HL-60/S4 treated with retinoic acid at 250 ng/mL for 4 days and 3 days (cell line): Measurements from ENCODE around the gene DNLZ.
"Not testable (repeated sequence)": the region's sequence is repeated elsewhere in the genome, so short reads cannot be mapped to it uniquely, and the experiment has no call there.

Experiments
- in situ Hi-C: fragments of 300-500 bp; cut with MboI; formaldehyde crosslinking; loops from 2 replicates; pipeline ENCODE4 v1.7.0; 2022; ENCODE audit warnings: low sequenced_read_pairs

Gene DNLZ

GRCh38 chr9:136320972-136321371 lies 42.6 kb downstream of the DNLZ start:
- in situ Hi-C loops = not testable (repeated sequence)

GRCh38 chr9:136319955-136320354 lies 43.6 kb downstream of the DNLZ start:
- in situ Hi-C loops = not testable (repeated sequence)

- in situ Hi-C loops = not testable (repeated sequence)
Measured at GRCh38 chr9:136319244-136319643, 44.3 kb downstream of the DNLZ start.

DNA sequence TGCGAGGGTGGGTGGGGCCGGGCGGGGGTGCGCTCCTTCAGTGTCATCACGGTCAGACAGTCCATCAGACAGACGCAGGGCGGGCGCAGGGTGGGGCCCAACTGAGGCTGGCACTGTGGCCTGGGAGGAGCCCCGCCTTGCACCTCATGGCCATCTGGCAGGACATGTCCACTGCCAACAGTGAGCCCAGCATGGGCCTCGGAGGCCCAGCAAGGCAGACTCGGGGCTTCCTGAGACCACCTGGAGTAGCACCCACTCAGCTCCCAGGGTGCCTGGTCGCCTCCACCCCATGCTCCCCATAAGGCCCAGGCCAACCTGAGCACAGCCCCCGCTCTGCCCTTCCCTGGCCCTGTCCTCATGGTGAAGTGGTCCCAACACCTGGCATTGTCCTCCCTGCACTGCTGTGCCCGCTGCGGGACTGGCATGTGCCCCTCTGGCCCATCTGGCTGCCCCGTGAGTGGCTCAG lies 44.7 kb downstream of the DNLZ start:
- in situ Hi-C loops = no loop called here

- in situ Hi-C loops = no loop called here
Measured at GRCh38 chr9:136318111-136318775, 45.3 kb downstream of the DNLZ start.

DNA sequence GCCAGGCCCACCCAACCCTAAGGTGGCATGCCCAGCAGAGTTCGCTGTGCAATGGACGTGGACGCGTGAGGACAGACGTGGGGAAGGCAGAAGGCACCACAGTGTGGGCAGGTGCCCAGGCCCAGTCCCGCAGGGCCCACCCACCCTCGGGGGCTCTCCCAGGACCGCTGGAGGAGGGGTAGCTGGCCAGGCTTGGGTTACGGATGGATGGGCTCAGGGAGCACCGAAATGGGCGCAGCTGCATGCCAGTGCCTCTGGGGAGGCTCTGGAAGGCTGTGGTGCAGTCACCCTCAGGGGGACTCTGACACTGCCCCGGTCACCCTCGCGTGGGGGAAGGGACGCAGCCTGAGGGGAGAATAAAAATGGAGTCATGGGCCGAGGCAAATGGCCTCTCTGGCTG lies 45.8 kb downstream of the DNLZ start:
- in situ Hi-C loops = no loop called here

GRCh38 chr9:136316896-136317676 lies 46.5 kb downstream of the DNLZ start:
- in situ Hi-C loops = no loop called here

DNA sequence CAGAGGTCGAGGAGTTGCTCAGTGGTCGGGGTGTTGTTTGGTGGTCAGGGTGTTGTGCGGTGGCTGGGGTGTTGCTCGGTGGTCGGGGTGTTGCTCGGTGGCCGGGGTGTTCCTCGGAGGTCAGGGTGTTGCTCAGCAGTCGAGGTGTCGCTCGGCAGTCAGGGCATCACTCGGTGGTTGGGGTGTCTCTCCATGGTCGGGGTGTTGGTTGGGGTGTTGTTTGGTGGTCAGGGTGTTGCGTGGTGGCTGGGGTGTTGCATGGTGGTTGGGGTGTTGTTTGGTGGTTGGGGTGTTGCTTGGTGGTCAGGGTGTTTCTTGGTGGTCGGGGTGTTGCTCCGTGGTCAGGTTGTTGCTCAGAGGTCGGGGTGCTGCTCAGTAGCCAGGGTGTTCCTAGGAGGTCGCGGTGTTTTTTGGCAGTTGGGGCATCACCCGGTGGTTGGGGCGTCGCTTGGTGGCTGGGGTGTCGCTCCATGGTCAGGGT lies 47.2 kb downstream of the DNLZ start:
- in situ Hi-C loops = no loop called here

GRCh38 chr9:136314944-136315343 lies 48.6 kb downstream of the DNLZ start:
- in situ Hi-C loops = no loop called here

DNA sequence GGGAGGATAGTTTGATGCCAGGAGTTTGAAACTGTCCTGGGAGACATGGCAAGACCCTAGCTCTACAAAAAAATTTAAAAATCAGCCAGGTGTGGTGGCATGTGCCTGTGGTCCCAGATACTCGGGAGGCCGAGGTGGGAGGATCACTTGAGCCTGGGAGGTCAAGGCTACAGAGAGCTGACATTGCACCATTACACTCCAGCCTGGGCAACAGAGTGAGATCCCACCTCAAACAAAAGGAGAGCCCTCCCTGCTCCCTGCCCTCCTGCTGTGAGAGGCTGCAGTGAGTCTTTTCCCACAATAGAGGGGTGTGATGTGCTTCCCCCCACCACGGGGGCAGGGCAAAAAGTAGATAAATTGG lies 49.5 kb downstream of the DNLZ start:
- in situ Hi-C loops = no loop called here

- in situ Hi-C loops = no loop called here
Measured at GRCh38 chr9:136313111-136314055, 50.2 kb downstream of the DNLZ start.

GRCh38 chr9:136312436-136312835 lies 51.1 kb downstream of the DNLZ start:
- in situ Hi-C loops = no loop called here

DNA sequence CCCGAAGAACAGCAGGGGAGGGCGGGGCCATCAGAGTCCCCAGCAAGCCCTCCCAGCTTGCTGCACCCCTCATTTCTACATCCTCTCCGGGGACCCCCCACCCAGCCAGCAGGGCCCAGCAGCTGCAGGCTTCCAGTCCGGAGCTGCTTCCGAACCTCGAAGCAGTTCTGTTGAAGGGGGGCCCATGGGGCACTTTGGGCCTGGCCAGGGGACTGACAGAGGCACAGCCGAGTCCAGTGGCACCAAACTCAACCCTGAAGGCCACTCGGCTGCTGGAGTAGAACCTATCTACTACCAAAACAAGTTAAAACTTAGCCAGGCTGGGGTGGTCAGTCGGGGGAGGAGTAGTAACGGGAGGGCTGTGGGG lies 51.6 kb downstream of the DNLZ start:
- in situ Hi-C loops = no loop called here

DNA sequence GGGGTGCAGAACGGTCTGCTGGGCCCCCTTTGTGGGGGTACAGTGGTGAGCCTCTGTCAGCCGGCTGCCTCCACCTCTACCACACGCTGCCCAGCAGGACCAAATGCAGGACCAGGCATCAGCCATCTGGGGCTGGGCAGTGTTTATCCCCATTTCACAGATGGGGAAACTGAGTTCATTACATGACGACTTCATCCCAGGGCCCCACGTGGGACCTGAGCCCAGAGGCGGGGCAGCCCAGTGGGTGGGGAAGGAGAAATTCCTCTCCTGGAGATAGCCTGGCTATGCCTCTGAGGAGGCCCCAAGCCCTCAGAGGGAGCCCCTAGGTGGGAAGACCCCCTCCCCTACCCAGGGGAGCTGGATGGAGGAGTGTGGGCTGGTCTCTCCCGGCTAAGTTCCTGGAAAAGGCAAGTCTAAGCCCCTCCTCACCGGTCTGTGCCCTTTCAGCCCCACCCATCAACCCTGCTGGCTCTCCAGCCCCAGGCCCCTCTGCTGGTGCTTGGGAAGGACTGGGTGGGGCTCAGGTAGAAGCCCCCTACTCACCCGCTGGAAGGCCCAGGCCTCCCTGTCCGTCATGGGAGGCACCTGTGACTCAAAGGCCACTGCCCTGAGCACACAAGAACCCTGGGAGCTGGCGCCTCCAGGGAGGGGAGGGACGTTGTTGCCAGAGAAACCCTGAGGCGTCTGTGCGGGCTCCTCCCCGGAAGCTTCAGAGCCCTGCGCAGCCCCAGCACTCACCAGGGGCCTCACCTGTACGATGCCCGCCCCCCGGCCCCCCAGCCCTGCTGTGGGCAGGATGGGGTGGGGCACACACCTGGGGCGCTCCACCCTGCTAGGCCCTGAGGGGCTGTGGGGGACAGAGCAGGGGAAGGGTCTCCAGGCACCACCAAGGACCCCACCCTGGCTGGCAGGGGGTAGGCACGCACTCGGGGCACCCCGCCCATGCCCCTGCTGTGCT lies 52.2 kb downstream of the DNLZ start:
- in situ Hi-C loops = no loop called here

- in situ Hi-C loops = no loop called here
Measured at GRCh38 chr9:136310273-136311030, 53.1 kb downstream of the DNLZ start.

DNA sequence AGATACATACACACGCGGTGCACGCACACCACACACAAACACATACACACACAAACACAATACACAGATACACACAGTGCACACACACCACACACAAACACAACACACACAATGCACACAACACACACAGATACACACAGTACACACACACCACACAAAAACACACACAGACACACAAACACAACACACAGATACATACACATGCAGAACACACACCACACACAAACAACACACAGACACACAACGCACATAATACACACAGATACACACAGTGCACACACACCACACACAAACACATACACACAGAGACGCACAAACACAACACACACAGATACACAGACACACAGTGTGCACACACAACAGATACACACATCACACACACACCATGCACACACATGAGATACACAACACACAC lies 53.7 kb downstream of the DNLZ start:
- in situ Hi-C loops = no loop called here
